Left hindlimb (tissue), 1 donor: Measurements from ENCODE around the gene FBL.
A peak's percentile ranks its signal among the peaks of the same experiment; 100 is the strongest.
"Not testable (repeated sequence)": the region's sequence is repeated elsewhere in the genome, so short reads cannot be mapped to it uniquely, and the experiment has no call there.

ENCODE experiments used
- DNase-seq: peaks from one replicate; pipeline ENCODE4 v3.0.0-alpha.2; 2018

Gene FBL

GRCh38 chr19:39819786-39820185 lies 26.4 kb downstream of the FBL start:
- DNase-seq, result no peak

DNA sequence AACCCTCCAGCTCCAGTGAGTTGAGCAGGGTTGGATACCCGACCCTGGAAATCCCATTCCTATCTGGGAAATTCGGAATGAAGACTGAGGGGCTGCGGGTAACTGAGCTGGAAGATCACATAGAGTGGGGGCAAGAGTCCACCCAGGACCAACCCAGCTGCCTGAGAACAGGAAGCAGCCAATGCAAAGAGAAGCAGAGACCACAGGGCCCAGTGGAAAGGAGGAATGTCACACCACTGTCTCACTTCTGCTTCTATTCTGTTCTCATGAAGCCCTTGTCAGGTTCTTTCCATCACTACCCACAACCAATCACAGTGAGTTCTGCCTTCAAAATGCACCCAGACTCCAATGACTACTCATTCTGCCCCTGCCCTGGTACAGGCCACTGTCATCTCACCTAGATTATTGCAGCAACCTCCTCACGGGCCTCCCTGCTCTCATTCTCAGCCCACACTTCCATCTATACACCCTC lies 27.5 kb downstream of the FBL start:
- no peak for DNase-seq

GRCh38 chr19:39817888-39818561 lies 28.2 kb downstream of the FBL start:
- no peak for DNase-seq

DNA sequence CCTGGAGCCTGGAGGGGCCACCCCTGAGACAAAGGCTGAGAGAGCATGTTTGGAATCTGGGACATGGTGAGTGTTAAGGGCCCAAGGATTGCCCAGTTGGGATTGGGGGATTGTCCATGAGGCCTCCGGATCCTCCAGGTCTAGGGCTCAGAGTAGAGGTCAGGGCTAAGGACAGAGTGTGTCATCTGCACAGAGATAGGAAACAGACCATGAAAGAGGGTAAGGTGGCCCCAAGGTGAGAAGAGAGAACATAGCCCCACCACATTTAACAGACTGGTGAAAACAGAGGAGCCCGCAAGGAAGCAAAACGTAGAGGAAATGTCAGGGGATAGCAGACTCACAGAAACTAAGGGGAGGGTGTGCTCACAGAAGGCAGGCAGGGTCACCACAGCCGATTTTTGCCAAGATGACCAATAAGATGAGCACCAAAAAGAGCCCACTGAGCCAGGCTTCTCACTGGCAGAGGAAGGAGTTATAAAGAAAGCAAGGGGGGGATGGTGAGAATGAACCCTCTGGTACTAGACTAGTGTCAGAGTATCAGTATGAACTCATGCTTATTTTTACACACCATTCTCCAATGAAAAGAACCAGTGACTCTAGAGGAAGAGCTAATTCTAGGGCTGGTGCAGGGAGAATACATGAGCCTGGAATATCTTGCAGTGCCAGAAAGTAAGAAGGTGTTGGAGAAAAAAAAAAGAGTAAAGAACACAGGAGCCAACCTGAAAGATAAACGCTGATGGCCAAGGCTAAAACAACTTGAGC lies 29.7 kb downstream of the FBL start:
- no peak for DNase-seq

GRCh38 chr19:39814595-39814994 lies 31.6 kb downstream of the FBL start:
- no peak for DNase-seq

GRCh38 chr19:39814111-39814510 lies 32.1 kb downstream of the FBL start:
- not testable (repeated sequence) for DNase-seq

DNA sequence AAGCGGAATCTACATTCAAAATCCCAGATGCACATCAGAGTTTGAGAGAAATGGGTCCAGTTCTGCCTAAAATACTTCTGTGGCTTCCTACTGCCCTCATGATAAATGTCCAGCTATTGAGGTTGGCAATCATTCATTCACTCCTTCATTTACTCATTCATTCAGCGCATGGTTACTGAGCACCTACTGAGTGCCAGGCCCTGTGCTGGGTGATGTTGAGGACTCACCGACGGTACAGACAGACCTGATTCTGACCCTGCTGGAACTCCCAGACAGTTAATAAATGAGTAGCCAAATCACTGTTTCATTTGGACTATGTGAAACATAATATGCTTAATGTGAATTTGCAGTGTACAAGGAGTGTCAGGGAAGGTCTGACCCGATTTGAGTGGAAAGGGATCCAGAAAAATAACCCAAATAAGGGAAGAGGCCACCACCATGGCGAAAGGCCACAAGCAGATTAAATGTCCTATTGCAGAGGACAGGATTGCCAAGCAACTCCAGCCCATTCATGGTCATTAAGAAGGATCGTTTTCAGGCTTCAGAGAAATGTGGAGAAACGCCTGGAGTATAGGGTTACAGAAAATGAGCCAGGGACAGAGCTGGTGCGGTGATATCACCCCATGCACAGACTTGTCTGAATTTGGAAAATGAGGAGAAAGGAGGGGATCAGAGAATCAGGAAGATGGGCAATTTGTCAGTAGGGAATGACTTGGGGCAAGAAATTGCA lies 32.8 kb downstream of the FBL start:
- no peak for DNase-seq

DNA sequence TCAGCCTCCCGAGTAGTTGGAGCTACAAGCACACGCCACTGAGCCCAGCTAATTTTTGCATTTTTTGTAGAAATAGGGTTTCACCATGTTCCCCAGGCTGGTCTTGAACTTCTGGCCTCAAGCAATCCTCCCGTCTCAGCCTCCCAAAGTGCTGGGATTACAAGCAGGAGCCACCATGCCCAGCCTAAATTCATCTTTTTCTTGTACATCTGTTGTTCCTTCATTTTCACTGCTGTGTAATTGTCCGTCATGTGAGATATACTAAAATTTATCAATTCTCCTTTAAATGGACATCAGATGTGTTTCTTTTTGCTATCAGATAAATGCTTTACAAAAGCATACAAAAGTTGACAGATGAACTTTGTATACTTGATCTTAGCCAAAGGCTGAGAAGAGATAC lies 35.1 kb downstream of the FBL start:
- no peak for DNase-seq

- no peak for DNase-seq
Measured at GRCh38 chr19:39810424-39810823, 35.8 kb downstream of the FBL start.

DNA sequence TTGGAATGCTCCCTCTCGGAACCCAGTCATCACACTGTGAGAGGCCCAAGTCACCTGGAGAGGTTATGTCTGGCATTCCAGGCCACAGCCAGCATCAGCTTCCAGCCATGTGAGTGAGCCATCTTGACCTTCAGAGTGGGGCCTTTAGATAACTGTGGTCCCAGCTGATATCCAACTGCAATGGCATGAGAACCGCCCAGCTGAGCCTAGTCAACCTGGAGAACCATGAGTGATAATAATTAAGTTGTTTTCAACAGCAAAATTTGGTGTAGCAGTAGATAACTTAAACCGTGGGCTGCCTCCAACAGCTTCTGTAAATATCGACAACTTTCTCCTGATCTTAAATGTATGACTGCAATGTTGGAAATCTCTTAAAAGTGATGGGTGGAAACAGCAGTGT lies 36.8 kb downstream of the FBL start:
- no peak for DNase-seq

- not testable (repeated sequence) for DNase-seq
Measured at GRCh38 chr19:39808688-39809087, 37.5 kb downstream of the FBL start.

DNA sequence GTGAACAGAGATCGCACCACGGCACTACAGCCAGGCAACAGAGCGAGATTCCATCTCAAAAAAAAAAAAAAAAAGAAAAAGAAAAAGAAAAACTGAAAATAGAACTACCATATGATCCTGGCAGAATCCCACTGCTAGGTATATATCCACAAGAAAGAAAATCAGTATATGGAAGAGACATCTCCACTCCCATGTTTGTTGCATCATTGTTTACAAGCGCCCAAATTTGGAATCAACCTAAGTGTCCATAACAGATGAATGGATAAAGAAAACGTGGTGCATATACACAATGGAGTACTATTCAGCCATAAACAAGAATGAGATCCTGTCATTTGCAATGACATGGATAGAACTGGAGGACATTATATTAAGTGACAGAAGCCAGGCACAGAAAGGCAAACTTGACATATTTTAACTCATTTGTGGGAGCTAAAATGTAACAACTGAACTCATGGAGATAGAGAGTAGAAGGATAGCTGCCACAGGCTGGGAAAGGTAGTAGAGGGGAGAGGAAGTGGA lies 38.3 kb downstream of the FBL start:
- no peak for DNase-seq

GRCh38 chr19:39805104-39805503 lies 41.1 kb downstream of the FBL start:
- no peak for DNase-seq

- DNase-seq, result no peak
Measured at GRCh38 chr19:39802958-39803357, 43.2 kb downstream of the FBL start.

- DNase-seq, result no peak
Measured at GRCh38 chr19:39797083-39797482, 49.1 kb downstream of the FBL start.

DNA sequence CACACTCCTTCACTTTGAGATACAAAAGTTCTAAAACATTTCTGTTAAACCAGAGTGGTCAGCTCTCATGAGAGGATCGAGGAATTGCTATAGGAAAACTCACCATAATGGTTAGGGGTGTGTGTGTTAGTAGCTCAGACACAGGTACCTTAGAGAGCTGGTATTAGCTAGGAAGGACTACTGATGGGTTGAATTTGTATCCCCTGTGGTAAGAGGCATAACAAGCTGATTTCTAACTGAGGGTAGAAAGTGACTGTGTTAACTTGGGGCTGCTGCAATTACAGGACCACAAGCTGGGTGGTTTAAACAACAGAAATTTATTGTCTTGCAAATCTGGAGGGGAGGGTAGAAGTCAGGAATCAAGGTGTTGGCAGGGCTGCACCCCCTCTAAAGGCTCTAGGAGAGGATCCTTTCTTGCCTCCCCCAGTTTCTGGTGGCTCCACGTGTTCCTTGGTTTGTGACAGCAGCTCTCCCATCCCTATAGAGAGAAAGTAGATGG lies 50.1 kb downstream of the FBL start:
- DNase-seq, result no peak

DNA sequence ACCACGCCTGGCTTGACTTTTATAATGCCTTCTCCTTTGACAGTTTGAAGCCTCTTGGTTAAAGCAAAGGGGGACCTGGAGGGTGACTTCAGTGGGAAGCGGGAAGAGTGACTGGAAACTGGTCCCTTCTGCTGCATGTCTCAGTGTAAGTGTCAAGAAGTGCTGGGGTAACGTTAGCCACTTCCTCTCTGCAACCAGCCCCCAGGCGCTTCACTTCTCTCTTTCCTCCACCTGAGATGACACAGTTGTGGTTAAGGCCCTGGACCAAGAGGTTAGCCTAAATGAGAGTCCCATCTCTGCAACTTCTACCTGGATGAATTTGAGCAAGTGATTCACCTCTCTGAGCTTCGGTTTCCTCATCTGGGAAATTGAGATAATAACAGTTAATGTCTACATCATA lies 51.2 kb downstream of the FBL start:
- no peak for DNase-seq

DNA sequence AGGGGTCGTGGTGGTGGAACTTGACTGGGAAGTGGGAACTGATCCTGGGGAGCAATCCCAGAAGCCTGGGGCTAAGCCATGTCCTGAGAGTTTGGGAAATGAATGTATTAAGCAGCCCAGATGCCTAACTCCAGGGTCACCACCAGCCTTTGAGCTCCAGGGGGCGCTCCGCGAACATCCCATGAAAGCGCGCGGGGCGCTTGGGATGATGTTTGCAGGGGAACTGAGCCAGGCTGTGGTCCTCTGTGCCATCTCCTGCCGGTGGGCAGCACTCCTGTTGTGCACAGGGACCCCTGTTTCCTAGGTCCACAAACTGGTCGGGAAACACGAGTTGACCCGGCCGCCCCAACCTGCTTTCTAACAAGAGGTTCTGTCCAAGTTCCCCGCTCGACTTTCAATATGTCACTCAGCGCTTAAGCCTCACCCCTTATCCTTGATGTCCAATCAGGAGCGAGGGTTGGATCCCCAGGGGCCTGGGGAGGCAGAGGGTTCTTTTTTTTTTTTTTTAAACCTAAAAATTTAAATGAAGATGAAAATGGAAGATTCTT lies 53.1 kb downstream of the FBL start:
- DNase-seq, result peak; percentile 84

DNA sequence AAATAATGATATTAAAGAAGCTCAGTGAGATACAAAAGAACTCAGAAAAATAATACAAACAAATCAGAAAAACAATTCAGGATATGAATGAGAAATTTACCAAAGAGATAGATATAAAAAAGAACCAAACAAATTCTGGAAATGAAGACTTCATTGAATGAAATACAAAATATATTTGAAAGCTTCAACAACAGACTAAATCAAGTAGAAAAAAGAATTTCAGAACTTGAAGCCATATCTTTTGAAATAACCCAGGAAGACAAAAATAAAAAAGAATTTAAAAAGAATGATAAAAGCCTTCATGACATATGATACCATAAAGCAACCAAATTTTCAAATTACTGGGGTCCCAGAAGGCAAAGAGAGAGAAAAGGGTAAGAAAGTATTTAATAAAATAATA lies 57.9 kb downstream of the FBL start:
- no peak for DNase-seq
